HG02943 (cell line): Measurements from ENCODE around the gene ANHX.
A peak's percentile ranks its signal among the peaks of the same experiment; 100 is the strongest.

Source experiments
- ATAC-seq: cut with Tn5 transposase; IDR thresholded peaks from one replicate; pipeline ENCODE4 v1.9.1; 2021; ENCODE audit warnings: mild to moderate bottlenecking, low read depth, moderate library complexity; ENCODE audit not compliant: unreplicated experiment

The ANHX gene

DNA sequence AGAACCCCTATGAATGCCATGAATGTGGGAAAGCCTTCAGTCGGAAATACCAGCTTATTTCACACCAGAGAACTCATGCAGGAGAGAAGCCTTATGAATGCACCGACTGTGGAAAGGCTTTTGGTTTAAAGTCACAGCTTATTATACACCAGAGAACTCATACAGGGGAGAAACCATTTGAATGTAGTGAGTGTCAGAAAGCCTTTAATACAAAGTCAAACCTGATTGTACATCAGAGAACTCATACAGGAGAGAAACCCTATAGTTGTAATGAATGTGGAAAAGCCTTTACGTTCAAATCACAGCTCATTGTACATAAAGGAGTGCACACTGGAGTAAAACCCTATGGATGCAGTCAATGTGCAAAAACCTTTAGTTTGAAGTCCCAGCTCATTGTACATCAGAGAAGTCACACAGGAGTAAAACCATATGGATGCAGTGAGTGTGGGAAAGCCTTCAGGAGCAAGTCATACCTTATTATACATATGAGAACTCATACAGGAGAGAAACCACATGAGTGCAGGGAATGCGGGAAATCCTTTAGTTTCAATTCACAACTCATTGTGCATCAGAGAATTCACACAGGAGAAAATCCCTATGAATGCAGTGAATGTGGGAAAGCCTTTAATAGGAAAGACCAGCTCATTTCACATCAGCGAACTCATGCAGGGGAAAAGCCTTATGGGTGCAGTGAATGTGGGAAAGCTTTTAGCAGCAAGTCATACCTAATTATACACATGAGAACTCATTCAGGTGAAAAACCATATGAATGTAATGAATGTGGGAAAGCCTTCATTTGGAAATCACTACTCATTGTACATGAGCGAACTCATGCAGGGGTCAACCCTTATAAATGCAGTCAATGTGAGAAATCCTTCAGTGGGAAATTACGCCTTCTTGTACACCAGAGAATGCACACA, 32.1 kb downstream of the ANHX start:
- ATAC-seq = no peak

DNA sequence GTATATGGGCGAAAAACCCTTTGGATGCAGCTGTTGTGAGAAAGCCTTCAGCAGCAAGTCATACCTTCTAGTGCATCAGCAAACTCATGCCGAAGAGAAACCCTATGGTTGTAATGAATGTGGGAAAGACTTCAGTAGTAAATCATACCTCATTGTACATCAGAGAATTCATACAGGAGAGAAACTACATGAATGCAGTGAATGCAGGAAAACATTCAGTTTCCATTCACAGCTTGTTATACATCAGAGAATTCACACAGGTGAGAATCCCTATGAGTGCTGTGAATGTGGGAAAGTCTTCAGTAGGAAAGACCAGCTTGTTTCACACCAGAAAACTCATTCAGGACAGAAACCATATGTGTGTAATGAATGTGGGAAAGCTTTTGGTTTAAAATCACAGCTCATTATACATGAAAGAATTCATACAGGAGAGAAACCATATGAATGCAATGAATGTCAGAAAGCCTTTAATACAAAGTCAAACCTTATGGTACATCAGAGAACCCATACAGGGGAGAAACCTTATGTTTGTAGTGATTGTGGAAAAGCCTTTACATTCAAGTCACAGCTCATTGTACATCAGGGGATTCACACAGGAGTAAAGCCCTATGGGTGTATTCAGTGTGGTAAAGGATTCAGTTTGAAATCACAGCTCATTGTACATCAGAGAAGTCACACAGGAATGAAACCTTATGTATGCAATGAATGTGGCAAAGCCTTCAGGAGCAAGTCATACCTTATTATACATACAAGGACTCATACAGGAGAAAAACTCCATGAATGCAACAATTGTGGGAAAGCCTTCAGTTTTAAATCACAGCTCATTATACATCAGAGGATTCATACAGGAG, 33.0 kb downstream of the ANHX start:
- ATAC-seq = no peak

GRCh38 chr12:133201888-133202287, 33.8 kb downstream of the ANHX start:
- ATAC-seq = no peak

GRCh38 chr12:133192847-133193246, 42.8 kb downstream of the ANHX start:
- no peak for ATAC-seq

- no peak for ATAC-seq
These were observed 45.5 kb downstream of the ANHX start for GRCh38 chr12:133190176-133190575.

GRCh38 chr12:133181238-133181959, 54.3 kb downstream of the ANHX start, which contains the start of gene ZNF268:
ZNF268 (plus strand) TSS chr12:133181495; CDS start chr12:133181998, 503 bp downstream.
- ATAC-seq = peak; percentile 86

GRCh38 chr12:133180669-133181068, 55.0 kb downstream of the ANHX start:
- no peak for ATAC-seq

- no peak for ATAC-seq
These were observed 60.8 kb downstream of the ANHX start for GRCh38 chr12:133174901-133175300.

DNA sequence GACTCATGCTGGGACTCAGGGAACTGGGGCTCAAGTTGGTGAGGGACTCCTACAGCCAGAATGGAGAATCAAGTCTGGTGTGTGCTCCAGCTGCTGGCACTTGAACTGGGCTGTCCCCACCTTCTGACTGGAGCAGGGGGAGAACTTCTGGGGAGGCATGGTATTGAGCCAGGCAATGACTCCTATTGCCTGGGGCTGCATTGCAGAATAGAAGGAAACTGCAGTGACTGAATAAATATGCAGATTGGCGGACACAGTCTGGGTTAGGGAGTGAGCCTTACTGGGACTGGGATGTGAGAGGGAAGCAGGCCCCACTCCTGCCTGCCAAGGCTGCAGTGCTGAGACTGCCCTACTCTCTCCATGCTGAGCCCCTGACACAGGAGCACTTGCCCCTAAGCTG, 63.2 kb downstream of the ANHX start:
- ATAC-seq = no peak
